ENCODE measurements around the gene HDGFL2.

HDGFL2 gene

GRCh38 chr19:4542896-4543841, 71.1 kb downstream of the HDGFL2 start:
- Histone ChIP-seq H4K20me1 (ENCODE audit: insufficient read depth, low read length) (0 out of 2 replicates have a peak, but pooled peaks cover 8% of the 10 kb centered on the region), H3K4me1 (ENCODE audit: insufficient read depth, low read length) (no peaks in the 10 kb centered on the region), H3K4me2 (ENCODE audit: insufficient read depth, low read length) (no peak overlapping the region), H3K9me3 (ENCODE audit: insufficient read depth, low read length, severe bottlenecking) (no peaks in the 10 kb centered on the region), H3K4me3 (ENCODE audit: low read depth in 1 of 2, low read length in 2 of 2) (no peak overlapping the region), H3K27me3 (ENCODE audit: insufficient read depth, low read length, poor library complexity) (no peaks in the 10 kb centered on the region), H3K9ac (ENCODE audit: low read depth, low read length) (no peak overlapping the region), H3K36me3 (ENCODE audit: insufficient read depth, low read length) (no peaks in the 10 kb centered on the region), H2AFZ (ENCODE audit: low read depth, low read length) (no peak overlapping the region), H3K79me2 (ENCODE audit: insufficient read depth, low read length) (no peaks in the 10 kb centered on the region), H3K27ac (ENCODE audit: low read length) (no peak overlapping the region)
- DNase-seq = no peak
- TF ChIP-seq EZH2 (IDR thresholded peaks at IDR 0.05; ENCODE audit: borderline replicate concordance, low read depth, low read length, severe bottlenecking) = no peak
- no peak for TF ChIP-seq CTCF (IDR thresholded peaks at IDR 0.05; ENCODE audit: borderline replicate concordance, extremely low read depth, low read length, poor library complexity, severe bottlenecking)
- ATAC-seq (ENCODE audit: insufficient read depth, low read depth) = no peak

- Histone ChIP-seq H3K27ac (ENCODE audit: low read length) (no peak overlapping the region), H3K36me3 (ENCODE audit: insufficient read depth, low read length) (no peaks in the 10 kb centered on the region), H3K27me3 (ENCODE audit: insufficient read depth, low read length, poor library complexity) (no peaks in the 10 kb centered on the region), H3K9ac (ENCODE audit: low read depth, low read length) (no peak overlapping the region), H3K4me1 (ENCODE audit: insufficient read depth, low read length) (no peaks in the 10 kb centered on the region), H3K9me3 (ENCODE audit: insufficient read depth, low read length, severe bottlenecking) (no peaks in the 10 kb centered on the region), H2AFZ (ENCODE audit: low read depth, low read length) (no peak overlapping the region), H3K4me2 (ENCODE audit: insufficient read depth, low read length) (no peak overlapping the region), H4K20me1 (ENCODE audit: insufficient read depth, low read length) (0 out of 2 replicates have a peak, but pooled peaks cover 9% of the 10 kb centered on the region), H3K4me3 (ENCODE audit: low read depth in 1 of 2, low read length in 2 of 2) (no peak overlapping the region), H3K79me2 (ENCODE audit: insufficient read depth, low read length) (no peaks in the 10 kb centered on the region)
- ATAC-seq (ENCODE audit: insufficient read depth, low read depth) (no peak), DNase-seq (no peak)
- TF ChIP-seq EZH2 (IDR thresholded peaks at IDR 0.05; ENCODE audit: borderline replicate concordance, low read depth, low read length, severe bottlenecking) (no peak), CTCF (IDR thresholded peaks at IDR 0.05; ENCODE audit: borderline replicate concordance, extremely low read depth, low read length, poor library complexity, severe bottlenecking) (no peak)
Measured at GRCh38 chr19:4543842-4544647, 71.9 kb downstream of the HDGFL2 start.

- 0 out of 3 replicates have a peak, but pooled peaks have one; percentile 22 for ATAC-seq (ENCODE audit: insufficient read depth, low read depth)
- DNase-seq = peak; percentile 34
- no peaks in the 10 kb centered on the region for H3K4me1 ChIP-seq (ENCODE audit: insufficient read depth, low read length)
- H3K4me3 ChIP-seq (ENCODE audit: low read depth in 1 of 2, low read length in 2 of 2) = no peak overlapping the region
- no peaks in the 10 kb centered on the region for H3K9me3 ChIP-seq (ENCODE audit: insufficient read depth, low read length, severe bottlenecking)
- H3K27me3 ChIP-seq (ENCODE audit: insufficient read depth, low read length, poor library complexity) = no peaks in the 10 kb centered on the region
- H2AFZ ChIP-seq (ENCODE audit: low read depth, low read length) = no peak overlapping the region
- no peak overlapping the region for H3K4me2 ChIP-seq (ENCODE audit: insufficient read depth, low read length)
- H3K79me2 ChIP-seq (ENCODE audit: insufficient read depth, low read length) = no peaks in the 10 kb centered on the region
- no peak overlapping the region for H3K27ac ChIP-seq (ENCODE audit: low read length)
- no peak overlapping the region for H3K9ac ChIP-seq (ENCODE audit: low read depth, low read length)
- H4K20me1 ChIP-seq (ENCODE audit: insufficient read depth, low read length) = 0 out of 2 replicates have a peak, but pooled peaks cover 9% of the 10 kb centered on the region
- peak; percentile 57 for TF ChIP-seq CTCF (IDR thresholded peaks at IDR 0.05; ENCODE audit: borderline replicate concordance, extremely low read depth, low read length, poor library complexity, severe bottlenecking)
- TF ChIP-seq EZH2 (IDR thresholded peaks at IDR 0.05; ENCODE audit: borderline replicate concordance, low read depth, low read length, severe bottlenecking) = no peak
- no peaks in the 10 kb centered on the region for H3K36me3 ChIP-seq (ENCODE audit: insufficient read depth, low read length)
Measured at GRCh38 chr19:4547303-4548237, 75.5 kb downstream of the HDGFL2 start.
